Panc1 (cell line): ENCODE results near the gene UCMA. TPM values are rescaled to one million over a fixed set of nuclear protein-coding genes. Genes with fewer than 3 reads are reported as not detected.
"Not testable (repeated sequence)": the region's sequence is repeated elsewhere in the genome, so short reads cannot be mapped to it uniquely, and the experiment has no call there.

ENCODE experiments used
- ATAC-seq: fragments of 200-7000 bp; cut with Tn5 transposase; 2 replicates; pipeline ENCODE4 v1.9.1; 2020; ENCODE audit warnings: mild to moderate bottlenecking, moderate library complexity
- Bru-seq: library from RNA; stranded (reverse); fragments of 400-500 nt; gene quantifications from one replicate; lab custom pipeline; 2021; lab: Mats Ljungman, UMichigan
- BruChase-seq, 2 experiments: library from RNA; stranded (reverse); fragments of 400-500 nt; gene quantifications; one replicate each; lab custom pipeline; 2021; lab: Mats Ljungman, UMichigan
- BruUV-seq: library from RNA; stranded (reverse); fragments of 400-500 nt; replicated peaks from 2 replicates; lab custom pipeline; 2021; lab: Mats Ljungman, UMichigan
- CTCF ChIA-PET: fragments of 300-600 bp; sonication (Branson Sonifier 250); formaldehyde crosslinking; loops from one replicate; lab custom pipeline; 2022; ENCODE audit warnings: antibody characterized with exemption; lab: Charles Lee
- POLR2A ChIA-PET: fragments of 300-600 bp; sonication (Branson Sonifier 250); formaldehyde crosslinking; loops from one replicate; lab custom pipeline; 2022; ENCODE audit warnings: antibody characterized with exemption; lab: Charles Lee
- DNase-seq: peaks from one replicate; pipeline ENCODE4 v3.0.0-alpha.2; 2010; ENCODE audit warnings: low read depth, low spot score
- H3K27ac ChIP-seq: 2 replicates; pipeline ENCODE4 v1.5.1; 2011; ENCODE audit warnings: mild to moderate bottlenecking, low read length, inconsistent platforms
- H3K27me3 ChIP-seq: fragments of 200-500 bp; sonication (Bioruptor generic); 2 replicates; pipeline ENCODE4 v1.6.0; 2014; ENCODE audit warnings: low read length, inconsistent platforms; ENCODE audit not compliant: control insufficient read depth, insufficient read depth
- H3K36me3 ChIP-seq: fragments of 200-500 bp; sonication (Bioruptor generic); 2 replicates; pipeline ENCODE4 v1.5.1; 2014; ENCODE audit warnings: inconsistent platforms, mild to moderate bottlenecking, low read length, moderate library complexity; ENCODE audit not compliant: control insufficient read depth, insufficient read depth
- H3K4me1 ChIP-seq: 2 replicates; pipeline ENCODE4 v1.5.1; 2011; ENCODE audit warnings: inconsistent platforms, mild to moderate bottlenecking, low read length, moderate library complexity; ENCODE audit not compliant: control insufficient read depth, insufficient read depth
- H3K4me3 ChIP-seq, 2 experiments: 2 replicates each; pipeline ENCODE4 v1.5.1; 2011 to 2012; ENCODE audit warnings: low read depth in 2 of 2, low read length in 2 of 2, mild to moderate bottlenecking in 2 of 2, inconsistent platforms in 1 of 2, moderate library complexity in 1 of 2
- H3K9me3 ChIP-seq: fragments of 200-500 bp; sonication (Bioruptor generic); 2 replicates; pipeline ENCODE4 v1.5.1; 2014; ENCODE audit warnings: low read depth, mild to moderate bottlenecking, inconsistent platforms, low read length, moderate library complexity; ENCODE audit not compliant: control insufficient read depth, insufficient read depth
- CTCF ChIP-seq: fragments of 450-650 bp; IDR thresholded peaks from 2 replicates; pipeline ENCODE4 v1.5.1; 2017; ENCODE audit warnings: mild to moderate bottlenecking
- POLR2AphosphoS5 ChIP-seq: IDR thresholded peaks from 2 replicates; pipeline ENCODE4 v1.6.1; 2012; ENCODE audit warnings: mild to moderate bottlenecking, low read depth, low read length, moderate library complexity
- REST ChIP-seq, 2 experiments: IDR thresholded peaks; 2 replicates each; pipeline ENCODE4 v1.6.1; 2011 to 2012; ENCODE audit warnings: low read depth in 2 of 2, control low read depth in 1 of 2, low read length in 1 of 2, mild to moderate bottlenecking in 1 of 2, moderate library complexity in 1 of 2; ENCODE audit not compliant: insufficient read depth in 1 of 2
- SIN3A ChIP-seq: IDR thresholded peaks from 2 replicates; pipeline ENCODE4 v1.6.1; 2012; ENCODE audit warnings: low read depth, mild to moderate bottlenecking, low read length, moderate library complexity, borderline replicate concordance; ENCODE audit not compliant: insufficient read depth
- TCF7L2 ChIP-seq: IDR thresholded peaks from 2 replicates; pipeline ENCODE4 v1.6.1; 2011; ENCODE audit warnings: mild to moderate bottlenecking, low read depth, low read length, inconsistent platforms
- in situ Hi-C: cut with HindIII; loops from 2 replicates; pipeline ENCODE4 v1.10.0; 2016; ENCODE audit warnings: low sequenced_read_pairs, low pct_unique_long_range_greater_than_20kb
- intact Hi-C: fragments of 100-400 bp; cut with micrococcal nuclease; formaldehyde crosslinking; loops from one replicate; pipeline ENCODE4 v1.10.0; 2022; ENCODE audit not compliant: unreplicated experiment
- long read RNA-seq: library from polyadenylated mRNA; unstranded; transcript quantifications from one replicate; pipeline ENCODE4 v2.0.0, GENCODE V29; 2021; ENCODE audit not compliant: unreplicated experiment
- polyA plus RNA-seq: library from polyadenylated mRNA; unstranded; fragments of >200 nt; gene quantifications from one replicate; pipeline ENCODE4 v1.2.1, GENCODE V29; 2012; ENCODE audit warnings: missing spikeins; ENCODE audit not compliant: insufficient read length
- total RNA-seq: library from RNA; stranded (reverse); gene quantifications from one replicate; pipeline ENCODE4 v1.2.1, GENCODE V29; 2021; ENCODE audit not compliant: unreplicated experiment

Gene UCMA, protein sequence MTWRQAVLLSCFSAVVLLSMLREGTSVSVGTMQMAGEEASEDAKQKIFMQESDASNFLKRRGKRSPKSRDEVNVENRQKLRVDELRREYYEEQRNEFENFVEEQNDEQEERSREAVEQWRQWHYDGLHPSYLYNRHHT
- total RNA-seq (not detected), Bru-seq, nascent RNA (not detected), BruChase-seq, experiment 1, labeled RNA remaining after a 2-hour chase (not detected), BruChase-seq, experiment 2, labeled RNA remaining after a 6-hour chase (not detected)
- polyA plus RNA-seq = not detected
- long read RNA-seq = 0 reads

DNA sequence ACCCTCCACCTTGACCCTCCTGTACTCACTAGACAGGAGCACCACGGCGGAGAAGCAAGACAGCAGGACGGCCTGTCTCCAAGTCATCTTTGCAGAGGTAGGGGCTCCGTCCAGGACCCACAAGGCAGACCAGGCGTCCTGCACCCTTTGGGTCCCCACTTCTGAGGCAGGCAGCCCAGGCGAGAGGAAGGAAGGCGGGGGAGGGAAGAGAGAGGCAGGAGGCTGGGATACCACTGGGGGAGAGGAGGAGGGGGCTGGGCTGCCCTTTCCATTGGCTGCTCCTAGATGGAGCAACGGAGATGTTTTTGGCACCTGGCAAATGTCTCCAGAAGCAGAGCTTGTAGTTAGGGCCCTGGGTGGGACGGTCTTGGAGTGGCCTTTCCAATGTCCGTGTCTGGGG lies at the start of gene UCMA:
UCMA (minus strand) TSS at position 203 of the 400 bp plus-strand sequence; CDS start at position 87, 116 bp downstream.
- POLR2A ChIA-PET = no interaction called here
- no peaks in the 10 kb centered on the region for H3K27me3 ChIP-seq
- no peak within 1 kb of the TSS for H3K27ac ChIP-seq
- no peaks in the 10 kb centered on the region for H3K36me3 ChIP-seq
- in situ Hi-C loops (no loop called here), intact Hi-C loops (no loop called here)
- H3K9me3 ChIP-seq = no peaks in the 10 kb centered on the region
- ATAC-seq (no peak), DNase-seq (no peak)
- BruUV-seq = no TSS peak
- no peak for TF ChIP-seq SIN3A
- TF ChIP-seq REST (IDR thresholded peaks at IDR 0.05; ENCODE audit: insufficient read depth in 1 of 2, low read depth in 2 of 2, low read length in 1 of 2) = no peak
- TF ChIP-seq POLR2AphosphoS5 = no peak
- no peak for TF ChIP-seq TCF7L2
- no peak for TF ChIP-seq CTCF
- no peaks in the 10 kb centered on the region for H3K4me1 ChIP-seq
- CTCF ChIA-PET = no interaction called here
- H3K4me3 ChIP-seq = no peak within 1 kb of the TSS

DNA sequence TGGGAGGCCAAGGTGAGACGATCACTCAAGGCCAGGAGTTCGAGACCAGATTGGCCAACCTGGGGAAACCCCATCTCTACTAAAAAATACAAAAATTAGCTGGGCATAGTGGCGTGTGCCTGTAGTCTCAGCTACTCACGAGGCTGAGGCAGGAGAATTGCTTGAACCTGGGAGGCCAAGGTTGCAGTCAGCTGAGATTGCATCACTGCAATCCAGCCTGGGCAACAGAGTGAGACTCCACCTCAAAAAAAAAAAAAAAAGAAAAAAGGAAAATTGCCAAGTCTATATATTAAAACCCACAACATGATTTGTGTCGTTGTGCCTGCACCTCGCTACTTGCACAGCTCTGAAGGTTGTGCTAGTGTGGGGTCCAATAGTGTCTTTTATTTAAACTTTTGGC lies 48.2 kb upstream of the UCMA start:
- not testable (repeated sequence) for BruUV-seq

GRCh38 chr10:13276749-13277365 lies 42.7 kb upstream of the UCMA start:
- no peaks in the 10 kb centered on the region for H3K36me3 ChIP-seq
- ChIA-PET POLR2A (no interaction called here), CTCF (interaction anchor here (0.6 kb wide), 1 partner anchor 41 kb away, joined by 5 read pairs; no protein-coding TSS in a partner anchor)
- no peaks in the 10 kb centered on the region for H3K4me1 ChIP-seq
- ATAC-seq (no peak), DNase-seq (no peak)
- H3K27ac ChIP-seq = no peak overlapping the region
- no TSS peak for BruUV-seq
- intact Hi-C loops (no loop called here), in situ Hi-C loops (no loop called here)
- H3K4me3 ChIP-seq = no peak overlapping the region
- H3K9me3 ChIP-seq = no peaks in the 10 kb centered on the region
- TF ChIP-seq CTCF = no peak
- TF ChIP-seq REST (IDR thresholded peaks at IDR 0.05; ENCODE audit: insufficient read depth in 1 of 2, low read depth in 2 of 2, low read length in 1 of 2) = no peak
- no peak for TF ChIP-seq TCF7L2
- TF ChIP-seq SIN3A = no peak
- no peaks in the 10 kb centered on the region for H3K27me3 ChIP-seq

More for the DNA sequence above, 48.2 kb upstream of the UCMA start:
- in situ Hi-C loops, H3K27me3 ChIP-seq, DNase-seq, H3K4me1 ChIP-seq, POLR2A ChIA-PET, intact Hi-C loops, ATAC-seq, H3K27ac ChIP-seq, H3K4me3 ChIP-seq, H3K9me3 ChIP-seq, CTCF ChIA-PET, H3K36me3 ChIP-seq: not testable (repeated sequence)
